ENCODE results near the gene STK32B.

STK32B gene

DNA sequence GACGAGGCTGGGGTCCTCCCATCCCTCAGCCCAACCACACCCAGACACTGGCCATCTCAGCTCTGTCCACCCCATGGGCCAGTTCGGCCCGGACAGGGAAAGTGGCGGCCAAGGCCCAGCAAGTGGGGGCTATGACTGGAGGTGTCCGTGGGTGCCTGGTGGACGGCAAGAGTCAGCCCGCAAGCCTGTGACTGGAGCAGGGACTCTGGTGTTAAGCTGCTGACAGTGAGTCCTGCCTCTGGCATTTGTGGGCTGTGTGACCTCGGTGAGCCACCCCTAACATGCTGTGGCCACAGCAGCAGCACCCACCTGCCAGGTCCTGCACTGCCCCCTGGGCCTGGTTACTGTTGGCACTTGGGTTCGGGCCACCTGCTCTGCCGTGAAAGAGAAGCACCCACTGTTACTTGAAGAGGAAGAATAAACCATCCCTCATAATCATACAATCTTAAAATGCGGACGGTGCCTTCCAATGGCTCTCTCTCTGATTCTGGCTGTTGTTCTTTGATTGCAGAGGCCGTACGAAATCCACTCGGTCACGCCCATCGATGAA is 405.1 kb downstream of the STK32B start:
- no peaks in the 10 kb centered on the region for H3K36me3 ChIP-seq (ENCODE audit: control insufficient read depth, insufficient read depth, low read length)
- H3K4me1 ChIP-seq (ENCODE audit: control insufficient read depth, insufficient read depth, low read length), result no peaks in the 10 kb centered on the region
- no peaks in the 10 kb centered on the region for H3K9me3 ChIP-seq (ENCODE audit: control insufficient read depth, low read length)
- no peak overlapping the region for H3K9ac ChIP-seq (ENCODE audit: low read length)
- no peaks in the 10 kb centered on the region for H3K27me3 ChIP-seq (ENCODE audit: control insufficient read depth, insufficient read depth, low read length)
- H3K4me3 ChIP-seq (ENCODE audit: low read length), result no peak overlapping the region

- Histone ChIP-seq H3K9ac (ENCODE audit: low read length) (no peak overlapping the region), H3K36me3 (ENCODE audit: control insufficient read depth, insufficient read depth, low read length) (no peaks in the 10 kb centered on the region)
Measured at GRCh38 chr4:5458676-5459075, 407.4 kb downstream of the STK32B start.

DNA sequence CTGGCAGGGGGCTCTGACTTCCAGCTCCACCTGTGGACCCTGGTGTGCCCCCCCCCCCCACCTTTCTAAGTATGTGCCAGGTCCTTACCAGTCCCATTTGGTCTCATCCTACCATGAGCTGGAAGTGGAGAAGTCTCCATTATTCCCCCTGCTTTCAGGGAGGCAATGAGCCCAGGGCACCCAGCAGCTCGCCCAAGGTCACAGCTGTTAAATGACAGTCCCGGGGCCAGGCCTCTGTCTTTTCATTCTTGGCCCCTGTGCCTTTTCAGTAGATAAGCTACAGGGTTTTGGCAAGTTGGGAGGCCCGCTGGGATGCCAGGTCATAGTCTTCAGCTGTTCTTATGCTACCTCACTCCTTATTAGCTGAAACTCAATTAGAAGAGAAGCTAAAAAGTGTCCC is 408.0 kb downstream of the STK32B start:
- no peaks in the 10 kb centered on the region for H3K27me3 ChIP-seq (ENCODE audit: control insufficient read depth, insufficient read depth, low read length)
- H3K4me3 ChIP-seq (ENCODE audit: low read length), result no peak overlapping the region
- no peaks in the 10 kb centered on the region for H3K9me3 ChIP-seq (ENCODE audit: control insufficient read depth, low read length)
- no peaks in the 10 kb centered on the region for H3K4me1 ChIP-seq (ENCODE audit: control insufficient read depth, insufficient read depth, low read length)
- no peak overlapping the region for H3K9ac ChIP-seq (ENCODE audit: low read length)
- no peaks in the 10 kb centered on the region for H3K36me3 ChIP-seq (ENCODE audit: control insufficient read depth, insufficient read depth, low read length)

More at GRCh38 chr4:5458676-5459075, 407.4 kb downstream of the STK32B start:
- no peak overlapping the region for H3K4me3 ChIP-seq (ENCODE audit: low read length)
- H3K9me3 ChIP-seq (ENCODE audit: control insufficient read depth, low read length), result no peaks in the 10 kb centered on the region
- no peaks in the 10 kb centered on the region for H3K4me1 ChIP-seq (ENCODE audit: control insufficient read depth, insufficient read depth, low read length)
- no peaks in the 10 kb centered on the region for H3K27me3 ChIP-seq (ENCODE audit: control insufficient read depth, insufficient read depth, low read length)

GRCh38 chr4:5460106-5460801 is 409.0 kb downstream of the STK32B start:
- Histone ChIP-seq H3K4me3 (ENCODE audit: low read length) (no peak overlapping the region), H3K9ac (ENCODE audit: low read length) (no peak overlapping the region), H3K36me3 (ENCODE audit: control insufficient read depth, insufficient read depth, low read length) (no peaks in the 10 kb centered on the region), H3K9me3 (ENCODE audit: control insufficient read depth, low read length) (no peaks in the 10 kb centered on the region), H3K27me3 (ENCODE audit: control insufficient read depth, insufficient read depth, low read length) (no peaks in the 10 kb centered on the region), H3K4me1 (ENCODE audit: control insufficient read depth, insufficient read depth, low read length) (no peaks in the 10 kb centered on the region)

GRCh38 chr4:5461477-5461876 is 410.2 kb downstream of the STK32B start:
- Histone ChIP-seq H3K9ac (ENCODE audit: low read length) (no peak overlapping the region), H3K9me3 (ENCODE audit: control insufficient read depth, low read length) (no peaks in the 10 kb centered on the region), H3K27me3 (ENCODE audit: control insufficient read depth, insufficient read depth, low read length) (no peaks in the 10 kb centered on the region), H3K4me1 (ENCODE audit: control insufficient read depth, insufficient read depth, low read length) (no peaks in the 10 kb centered on the region), H3K36me3 (ENCODE audit: control insufficient read depth, insufficient read depth, low read length) (no peaks in the 10 kb centered on the region), H3K4me3 (ENCODE audit: low read length) (no peak overlapping the region)

GRCh38 chr4:5462254-5462835 is 411.1 kb downstream of the STK32B start:
- no peak overlapping the region for H3K4me3 ChIP-seq (ENCODE audit: low read length)
- H3K4me1 ChIP-seq (ENCODE audit: control insufficient read depth, insufficient read depth, low read length), result no peaks in the 10 kb centered on the region
- no peak overlapping the region for H3K9ac ChIP-seq (ENCODE audit: low read length)
- no peaks in the 10 kb centered on the region for H3K27me3 ChIP-seq (ENCODE audit: control insufficient read depth, insufficient read depth, low read length)
- H3K9me3 ChIP-seq (ENCODE audit: control insufficient read depth, low read length), result no peaks in the 10 kb centered on the region
- no peaks in the 10 kb centered on the region for H3K36me3 ChIP-seq (ENCODE audit: control insufficient read depth, insufficient read depth, low read length)

GRCh38 chr4:5462896-5463295 is 411.6 kb downstream of the STK32B start:
- no peaks in the 10 kb centered on the region for H3K27me3 ChIP-seq (ENCODE audit: control insufficient read depth, insufficient read depth, low read length)
- no peaks in the 10 kb centered on the region for H3K36me3 ChIP-seq (ENCODE audit: control insufficient read depth, insufficient read depth, low read length)
- no peaks in the 10 kb centered on the region for H3K9me3 ChIP-seq (ENCODE audit: control insufficient read depth, low read length)
- H3K4me3 ChIP-seq (ENCODE audit: low read length), result no peak overlapping the region
- no peak overlapping the region for H3K9ac ChIP-seq (ENCODE audit: low read length)
- no peaks in the 10 kb centered on the region for H3K4me1 ChIP-seq (ENCODE audit: control insufficient read depth, insufficient read depth, low read length)

- no peak overlapping the region for H3K4me3 ChIP-seq (ENCODE audit: low read length)
- H3K36me3 ChIP-seq (ENCODE audit: control insufficient read depth, insufficient read depth, low read length), result no peaks in the 10 kb centered on the region
- no peaks in the 10 kb centered on the region for H3K4me1 ChIP-seq (ENCODE audit: control insufficient read depth, insufficient read depth, low read length)
- no peaks in the 10 kb centered on the region for H3K27me3 ChIP-seq (ENCODE audit: control insufficient read depth, insufficient read depth, low read length)
- H3K9ac ChIP-seq (ENCODE audit: low read length), result no peak overlapping the region
- no peaks in the 10 kb centered on the region for H3K9me3 ChIP-seq (ENCODE audit: control insufficient read depth, low read length)
Measured at GRCh38 chr4:5463361-5463760, 412.1 kb downstream of the STK32B start.

- no peaks in the 10 kb centered on the region for H3K36me3 ChIP-seq (ENCODE audit: control insufficient read depth, insufficient read depth, low read length)
- H3K9me3 ChIP-seq (ENCODE audit: control insufficient read depth, low read length), result no peaks in the 10 kb centered on the region
- H3K27me3 ChIP-seq (ENCODE audit: control insufficient read depth, insufficient read depth, low read length), result no peaks in the 10 kb centered on the region
- no peak overlapping the region for H3K9ac ChIP-seq (ENCODE audit: low read length)
- H3K4me3 ChIP-seq (ENCODE audit: low read length), result no peak overlapping the region
- no peaks in the 10 kb centered on the region for H3K4me1 ChIP-seq (ENCODE audit: control insufficient read depth, insufficient read depth, low read length)
Measured at GRCh38 chr4:5463936-5464650, 412.8 kb downstream of the STK32B start.

GRCh38 chr4:5465529-5465928 is 414.2 kb downstream of the STK32B start:
- H3K9ac ChIP-seq (ENCODE audit: low read length), result no peak overlapping the region
- no peak overlapping the region for H3K4me3 ChIP-seq (ENCODE audit: low read length)
- H3K27me3 ChIP-seq (ENCODE audit: control insufficient read depth, insufficient read depth, low read length), result no peaks in the 10 kb centered on the region
- H3K4me1 ChIP-seq (ENCODE audit: control insufficient read depth, insufficient read depth, low read length), result no peaks in the 10 kb centered on the region
- H3K36me3 ChIP-seq (ENCODE audit: control insufficient read depth, insufficient read depth, low read length), result no peaks in the 10 kb centered on the region
- no peaks in the 10 kb centered on the region for H3K9me3 ChIP-seq (ENCODE audit: control insufficient read depth, low read length)

DNA sequence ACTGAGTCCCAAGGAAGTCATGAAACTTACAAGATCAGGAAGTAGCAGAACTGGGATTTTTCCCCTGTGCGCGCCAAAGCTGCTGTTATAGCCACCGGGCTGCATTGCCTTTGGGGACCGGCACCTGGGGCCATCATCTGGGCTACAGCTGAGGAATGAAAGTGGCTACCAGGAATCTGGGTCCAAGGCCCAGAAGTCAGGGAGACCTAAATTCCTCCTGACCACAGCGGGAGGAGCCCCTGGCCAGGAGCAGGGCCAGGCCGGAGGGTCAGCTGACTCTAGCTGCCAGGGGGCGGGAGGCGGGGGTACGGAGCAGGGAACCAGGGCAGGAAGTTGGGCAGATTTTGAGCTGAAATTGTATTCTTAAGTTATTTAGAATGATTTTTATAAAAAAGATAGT is 414.7 kb downstream of the STK32B start:
- no peak overlapping the region for H3K4me3 ChIP-seq (ENCODE audit: low read length)
- H3K27me3 ChIP-seq (ENCODE audit: control insufficient read depth, insufficient read depth, low read length), result no peaks in the 10 kb centered on the region
- H3K4me1 ChIP-seq (ENCODE audit: control insufficient read depth, insufficient read depth, low read length), result no peaks in the 10 kb centered on the region
- no peaks in the 10 kb centered on the region for H3K36me3 ChIP-seq (ENCODE audit: control insufficient read depth, insufficient read depth, low read length)
- H3K9ac ChIP-seq (ENCODE audit: low read length), result no peak overlapping the region
- no peaks in the 10 kb centered on the region for H3K9me3 ChIP-seq (ENCODE audit: control insufficient read depth, low read length)

GRCh38 chr4:5467111-5467510 is 415.8 kb downstream of the STK32B start:
- Histone ChIP-seq H3K9ac (ENCODE audit: low read length) (no peak overlapping the region), H3K4me3 (ENCODE audit: low read length) (no peak overlapping the region), H3K9me3 (ENCODE audit: control insufficient read depth, low read length) (no peaks in the 10 kb centered on the region), H3K27me3 (ENCODE audit: control insufficient read depth, insufficient read depth, low read length) (no peaks in the 10 kb centered on the region), H3K36me3 (ENCODE audit: control insufficient read depth, insufficient read depth, low read length) (no peaks in the 10 kb centered on the region), H3K4me1 (ENCODE audit: control insufficient read depth, insufficient read depth, low read length) (no peaks in the 10 kb centered on the region)

Measured in mucosa of stomach (tissue), 1 donor.